Liver (tissue), 9 donors: ENCODE measurements around the gene MDGA2. TPM values are rescaled to one million over a fixed set of nuclear protein-coding genes. Genes with fewer than 3 reads are reported as not detected.

ENCODE experiments used
- DNase-seq: peaks from one replicate; pipeline ENCODE4 v3.0.0-alpha.2; 2017; ENCODE audit warnings: low spot score
- H3K27ac ChIP-seq, 2 donors: one replicate each; pipeline ENCODE4 v1.7.0; 2013; ENCODE audit warnings: inconsistent platforms in 2 of 2, low read length in 2 of 2, control low read depth in 1 of 2, low read depth in 1 of 2, mild to moderate bottlenecking in 1 of 2
- H3K27me3 ChIP-seq, 4 donors: one replicate each; pipeline versions ENCODE4 v1.6.1 to v1.7.0; 2013; ENCODE audit warnings: low read length in 3 of 4, inconsistent platforms in 1 of 4, mild to moderate bottlenecking in 1 of 4, moderate library complexity in 1 of 4; ENCODE audit not compliant: control insufficient read depth in 4 of 4, insufficient read depth in 4 of 4
- H3K36me3 ChIP-seq, 4 donors: one replicate each; pipeline versions ENCODE4 v1.6.1 to v1.7.0; 2013; ENCODE audit warnings: low read length in 3 of 4, mild to moderate bottlenecking in 3 of 4, low read depth in 1 of 4, moderate library complexity in 1 of 4; ENCODE audit not compliant: control insufficient read depth in 4 of 4, insufficient read depth in 3 of 4
- H3K4me1 ChIP-seq, 4 donors: one replicate each; pipeline versions ENCODE4 v1.6.1 to v1.7.0; 2013; ENCODE audit warnings: low read length in 3 of 4, mild to moderate bottlenecking in 3 of 4, moderate library complexity in 1 of 4; ENCODE audit not compliant: control insufficient read depth in 4 of 4, insufficient read depth in 4 of 4
- H3K4me3 ChIP-seq, 3 donors: one replicate each; pipeline versions ENCODE4 v1.6.1 to v1.7.0; 2013; ENCODE audit warnings: low read length in 3 of 3, control low read depth in 1 of 3, low read depth in 1 of 3, mild to moderate bottlenecking in 1 of 3
- H3K9ac ChIP-seq, 2 donors: one replicate each; pipeline ENCODE4 v1.7.0; 2013; ENCODE audit warnings: low read length in 2 of 2, mild to moderate bottlenecking in 2 of 2, moderate library complexity in 2 of 2, control low read depth in 1 of 2, low read depth in 1 of 2
- H3K9me3 ChIP-seq, 4 donors: one replicate each; pipeline versions ENCODE4 v1.6.1 to v1.7.0; 2013; ENCODE audit warnings: low read length in 3 of 4; ENCODE audit not compliant: control insufficient read depth in 4 of 4
- ATF3 ChIP-seq: IDR thresholded peaks from 2 replicates; pipeline ENCODE4 v1.6.1; 2016; ENCODE audit warnings: antibody characterized with exemption
- CTCF ChIP-seq: fragments of 150-350 bp; IDR thresholded peaks from 2 replicates; pipeline ENCODE4 v1.5.1; 2017; ENCODE audit warnings: improper control_type of control experiment, low read depth, low read length; ENCODE audit not compliant: missing input control
- EGR1 ChIP-seq, 2 donors: IDR thresholded peaks; 2 replicates each; pipeline ENCODE4 v1.6.1; 2016 to 2018; ENCODE audit warnings: antibody characterized with exemption in 2 of 2, low read depth in 2 of 2
- FOXA1 ChIP-seq: IDR thresholded peaks from 2 replicates; pipeline ENCODE4 v1.6.1; 2016; ENCODE audit warnings: antibody characterized with exemption
- FOXA2 ChIP-seq: IDR thresholded peaks from 2 replicates; pipeline ENCODE4 v1.6.1; 2016; ENCODE audit warnings: antibody characterized with exemption
- GABPA ChIP-seq, 2 donors: IDR thresholded peaks in 1 of 2; conservative IDR thresholded peaks in 1 of 2; 2 replicates each; pipeline ENCODE4 v1.6.1; 2016; ENCODE audit warnings: antibody characterized with exemption in 2 of 2, mild to moderate bottlenecking in 1 of 2, moderate library complexity in 1 of 2
- HNF4A ChIP-seq, 2 donors: conservative IDR thresholded peaks; 2 replicates each; pipeline ENCODE4 v1.6.1; 2016; ENCODE audit warnings: antibody characterized with exemption in 2 of 2, mild to moderate bottlenecking in 2 of 2
- HNF4G ChIP-seq: IDR thresholded peaks from 2 replicates; pipeline ENCODE4 v1.6.1; 2016; ENCODE audit warnings: antibody characterized with exemption
- JUND ChIP-seq, 2 donors: IDR thresholded peaks; 2 replicates each; pipeline ENCODE4 v1.6.1; 2016; ENCODE audit warnings: antibody characterized with exemption in 2 of 2
- NR2F2 ChIP-seq: IDR thresholded peaks from 2 replicates; pipeline ENCODE4 v1.6.1; 2016; ENCODE audit warnings: antibody characterized with exemption
- RAD21 ChIP-seq, 2 donors: IDR thresholded peaks; 2 replicates each; pipeline ENCODE4 v1.6.1; 2016; ENCODE audit warnings: antibody characterized with exemption in 2 of 2, mild to moderate bottlenecking in 2 of 2
- REST ChIP-seq: IDR thresholded peaks from 2 replicates; pipeline ENCODE4 v1.6.1; 2016; ENCODE audit warnings: antibody characterized with exemption, mild to moderate bottlenecking
- RXRA ChIP-seq, 2 donors: IDR thresholded peaks; 2 replicates each; pipeline ENCODE4 v1.6.1; 2017 to 2018; ENCODE audit warnings: antibody characterized with exemption in 2 of 2, mild to moderate bottlenecking in 1 of 2
- SP1 ChIP-seq: IDR thresholded peaks from 2 replicates; pipeline ENCODE4 v1.6.1; 2018; ENCODE audit warnings: antibody characterized with exemption, mild to moderate bottlenecking
- TAF1 ChIP-seq: conservative IDR thresholded peaks from 2 replicates; pipeline ENCODE4 v1.6.1; 2016; ENCODE audit warnings: antibody characterized with exemption, mild to moderate bottlenecking
- YY1 ChIP-seq: IDR thresholded peaks from 2 replicates; pipeline ENCODE4 v1.6.1; 2016; ENCODE audit warnings: antibody characterized with exemption, mild to moderate bottlenecking
- ZBTB33 ChIP-seq: IDR thresholded peaks from 2 replicates; pipeline ENCODE4 v1.6.1; 2016; ENCODE audit warnings: antibody characterized with exemption
- WGBS: extraction: QIAGEN DNeasy Blood & Tissue Kit; methylation state at CpG from one replicate; pipeline ENCODE4 v1.1.7; 2013; 5-methylcytosine and 5-hydroxymethylcytosine counted together
- polyA plus RNA-seq, 2 donors: library from polyadenylated mRNA; stranded (reverse) in 1 of 2; unstranded in 1 of 2; fragments of 200-250 nt in 1 of 2; fragments of >200 nt in 1 of 2; fragmentation: Nextera tagmentation in 1 of 2; extraction: Ambion mirVana in 1 of 2; gene quantifications; one replicate each; pipeline versions ENCODE4 v1.2.1 to v1.2.3, GENCODE V29; 2013 to 2015
- total RNA-seq, 2 donors: library from RNA; depleted of rRNA; stranded (reverse); fragments of >200 nt; gene quantifications; one replicate each; pipeline ENCODE4 v1.2.3, GENCODE V29; 2014
- donor health status: healthy.
- donor health status: healthy.
- donor health status: healthy.
- donor health status: healthy.
- donor health status: healthy.

The MDGA2 gene
- total and polyA plus RNA-seq, 4 donors: 0.05 to 0.33 (median 0.19) TPM

- no peak for DNase-seq
- 86% methylated on average over 11 of the region's 11 CpGs for WGBS
These were observed 834.3 kb downstream of the MDGA2 start for GRCh38 chr14:46840944-46841720.

More at GRCh38 chr14:46840944-46841720, 834.3 kb downstream of the MDGA2 start:
- Histone ChIP-seq H3K4me3 (no peak overlapping the region), H3K36me3 (no peaks in the 10 kb centered on the region), H3K27me3 (no peaks in the 10 kb centered on the region), H3K9ac (no peak overlapping the region), H3K9me3 (no peaks in the 10 kb centered on the region), H3K4me1 (no peaks in the 10 kb centered on the region), H3K27ac (no peak overlapping the region)
- no peak for TF ChIP-seq JUND (IDR thresholded peaks at IDR 0.05)
- TF ChIP-seq FOXA2: no peak
- TF ChIP-seq SP1: no peak
- TF ChIP-seq EGR1 (IDR thresholded peaks at IDR 0.05; ENCODE audit: low read depth in 2 of 2): no peak
- TF ChIP-seq YY1: no peak
- TF ChIP-seq TAF1: no peak
- no peak for TF ChIP-seq RXRA (IDR thresholded peaks at IDR 0.05)
- TF ChIP-seq REST: no peak
- TF ChIP-seq ZBTB33: no peak
- no peak for TF ChIP-seq FOXA1
- TF ChIP-seq ATF3: no peak
- TF ChIP-seq NR2F2: no peak
- no peak for TF ChIP-seq GABPA (IDR thresholded peaks at IDR 0.05 in 1 of 2, conservative IDR thresholded peaks at IDR 0.05 in 1 of 2)
- no peak for TF ChIP-seq RAD21 (IDR thresholded peaks at IDR 0.05)
- TF ChIP-seq CTCF: no peak
- TF ChIP-seq HNF4A (conservative IDR thresholded peaks at IDR 0.05): no peak
- TF ChIP-seq HNF4G: no peak
